GM23338 (cell line): ENCODE data around the gene CHKB. TPM values are rescaled to one million over a fixed set of nuclear protein-coding genes. Genes with fewer than 3 reads are reported as not detected.
A peak's percentile ranks its signal among the peaks of the same experiment; 100 is the strongest.
"Not testable (repeated sequence)": the region's sequence is repeated elsewhere in the genome, so short reads cannot be mapped to it uniquely, and the experiment has no call there.

Experiments used
- ATAC-seq: fragments of 200-7000 bp; cut with Tn5 transposase; 3 replicates; pipeline ENCODE4 v1.9.1; 2020
- DNase-seq: peaks from one replicate; pipeline ENCODE4 v3.0.0-alpha.2; 2015; ENCODE audit warnings: low spot score
- H2AFZ ChIP-seq: fragments of 200-600 bp; sonication (generic); 2 replicates; pipeline ENCODE4 v1.8.0; 2016; ENCODE audit warnings: antibody characterized with exemption, mild to moderate bottlenecking, moderate library complexity
- H3F3A ChIP-seq: fragments of 200-600 bp; sonication (generic); replicated peaks from 2 replicates; pipeline ENCODE4 v1.8.0; 2017; ENCODE audit warnings: antibody characterized with exemption, mixed run types, low read depth
- H3K27ac ChIP-seq: fragments of 200-600 bp; sonication (generic); 2 replicates; pipeline ENCODE4 v1.6.1; 2016; ENCODE audit warnings: low read depth
- H3K27me3 ChIP-seq: fragments of 200-600 bp; sonication (generic); 2 replicates; pipeline ENCODE4 v1.8.0; 2016; ENCODE audit warnings: mild to moderate bottlenecking, mixed run types, moderate library complexity; ENCODE audit not compliant: insufficient read depth
- H3K36me3 ChIP-seq: fragments of 200-600 bp; sonication (generic); 2 replicates; pipeline ENCODE4 v1.8.0; 2016; ENCODE audit warnings: mild to moderate bottlenecking; ENCODE audit not compliant: insufficient read depth
- H3K4me1 ChIP-seq: fragments of 200-600 bp; sonication (generic); 2 replicates; pipeline ENCODE4 v1.8.0; 2016; ENCODE audit warnings: mild to moderate bottlenecking, moderate library complexity; ENCODE audit not compliant: insufficient read depth
- H3K4me2 ChIP-seq: fragments of 200-600 bp; sonication (generic); 2 replicates; pipeline ENCODE4 v1.7.1; 2017; ENCODE audit warnings: mixed run types
- H3K4me3 ChIP-seq: fragments of 200-600 bp; sonication (generic); 2 replicates; pipeline ENCODE4 v1.6.1; 2016; ENCODE audit warnings: mixed run types
- H3K79me2 ChIP-seq: fragments of 200-600 bp; sonication (generic); replicated peaks from 2 replicates; pipeline ENCODE4 v1.8.0; 2017; ENCODE audit warnings: mild to moderate bottlenecking; ENCODE audit not compliant: insufficient read depth
- H3K9me2 ChIP-seq: fragments of 200-600 bp; sonication (generic); 2 replicates; pipeline ENCODE4 v1.8.0; 2017; ENCODE audit not compliant: insufficient read depth
- H4K20me1 ChIP-seq: fragments of 200-600 bp; sonication (generic); replicated peaks from 2 replicates; pipeline ENCODE4 v1.8.0; 2017; ENCODE audit warnings: mild to moderate bottlenecking; ENCODE audit not compliant: insufficient read depth
- H3K27ac Mint-ChIP-seq: 2 replicates; pipeline ENCODE4 v1.8.0; 2020; ENCODE audit warnings: inconsistent platforms, mild to moderate bottlenecking, moderate library complexity, mixed read lengths
- H3K27me3 Mint-ChIP-seq: 3 replicates; pipeline ENCODE4 v1.8.0; 2022; ENCODE audit warnings: low read depth, mild to moderate bottlenecking, moderate library complexity, mixed read lengths, inconsistent platforms; ENCODE audit not compliant: insufficient read depth, poor library complexity
- H3K36me3 Mint-ChIP-seq: 3 replicates; pipeline ENCODE4 v1.8.0; 2021; ENCODE audit warnings: low read depth, mild to moderate bottlenecking, inconsistent platforms, moderate library complexity, mixed read lengths
- H3K4me1 Mint-ChIP-seq: 3 replicates; pipeline ENCODE4 v1.8.0; 2020; ENCODE audit warnings: mild to moderate bottlenecking, inconsistent platforms, mixed read lengths
- H3K4me3 Mint-ChIP-seq: 3 replicates; pipeline ENCODE4 v1.8.0; 2021; ENCODE audit warnings: moderate library complexity, mild to moderate bottlenecking, inconsistent platforms, mixed read lengths
- H3K9me3 Mint-ChIP-seq: 3 replicates; pipeline ENCODE4 v1.8.0; 2020; ENCODE audit warnings: moderate library complexity, mild to moderate bottlenecking, inconsistent platforms, mixed read lengths
- CTCF ChIP-seq, 2 experiments: fragments of 200-600 bp in 1 of 2; sonication (generic) in 1 of 2; conservative IDR thresholded peaks; 2 replicates each; pipeline versions ENCODE4 v1.5.1 to v1.6.1; 2016 to 2017; ENCODE audit warnings: antibody characterized with exemption in 2 of 2, low read depth in 2 of 2, mild to moderate bottlenecking in 2 of 2, moderate library complexity in 1 of 2
- EZH2 ChIP-seq: fragments of 200-600 bp; sonication (generic); IDR thresholded peaks from one replicate; pipeline ENCODE4 v1.8.0; 2017; ENCODE audit warnings: antibody characterized with exemption, mild to moderate bottlenecking, low read depth; ENCODE audit not compliant: unreplicated experiment
- JUNB ChIP-seq: IDR thresholded peaks from one replicate; pipeline ENCODE4 v1.6.1; 2016; ENCODE audit warnings: antibody characterized with exemption; ENCODE audit not compliant: unreplicated experiment
- NANOG ChIP-seq: IDR thresholded peaks from 2 replicates; pipeline ENCODE4 v1.6.1; 2016; ENCODE audit warnings: antibody characterized with exemption, borderline replicate concordance
- POLR2AphosphoS5 ChIP-seq: IDR thresholded peaks from 2 replicates; pipeline ENCODE4 v1.6.1; 2016; ENCODE audit warnings: antibody characterized with exemption, low read depth
- polyA plus RNA-seq: library from polyadenylated mRNA; unstranded; fragments of >200 nt; fragmentation: Nextera tagmentation; extraction: Ambion mirVana; gene quantifications from 2 replicates; pipeline ENCODE4 v1.2.1, GENCODE V29; 2016
- total RNA-seq: library from RNA; depleted of rRNA; stranded (reverse); fragments of >200 nt; shearing (Covaris generic); gene quantifications from 2 replicates; pipeline ENCODE4 v1.2.3, GENCODE V29; 2014
- TF ChIP-seq, protein P1 (sequence below): IDR thresholded peaks from one replicate; pipeline ENCODE4 v1.6.1; 2018; ENCODE audit warnings: antibody characterized with exemption; ENCODE audit not compliant: unreplicated experiment

The CHKB gene
- total and polyA plus RNA-seq, 2 experiments from 2014 or later: 51.2 to 61.6 TPM

GRCh38 chr22:50614296-50614695, 31.6 kb upstream of the CHKB start:
- not testable (repeated sequence) for H3K36me3 ChIP-seq, H4K20me1 ChIP-seq, H3K9me3 Mint-ChIP-seq, H3K4me3 ChIP-seq, H3K27ac ChIP-seq, H3K9me2 ChIP-seq, H3K27me3 ChIP-seq, H3K4me1 ChIP-seq, DNase-seq, H3K27ac Mint-ChIP-seq, H3K4me3 Mint-ChIP-seq, H3K36me3 Mint-ChIP-seq, ATAC-seq, H3F3A ChIP-seq, H2AFZ ChIP-seq, H3K79me2 ChIP-seq, H3K4me2 ChIP-seq
- Mint-ChIP-seq H3K4me1 (peaks cover 13% of the 10 kb centered on the region), H3K27me3 (peaks cover 18% of the 10 kb centered on the region)

DNA sequence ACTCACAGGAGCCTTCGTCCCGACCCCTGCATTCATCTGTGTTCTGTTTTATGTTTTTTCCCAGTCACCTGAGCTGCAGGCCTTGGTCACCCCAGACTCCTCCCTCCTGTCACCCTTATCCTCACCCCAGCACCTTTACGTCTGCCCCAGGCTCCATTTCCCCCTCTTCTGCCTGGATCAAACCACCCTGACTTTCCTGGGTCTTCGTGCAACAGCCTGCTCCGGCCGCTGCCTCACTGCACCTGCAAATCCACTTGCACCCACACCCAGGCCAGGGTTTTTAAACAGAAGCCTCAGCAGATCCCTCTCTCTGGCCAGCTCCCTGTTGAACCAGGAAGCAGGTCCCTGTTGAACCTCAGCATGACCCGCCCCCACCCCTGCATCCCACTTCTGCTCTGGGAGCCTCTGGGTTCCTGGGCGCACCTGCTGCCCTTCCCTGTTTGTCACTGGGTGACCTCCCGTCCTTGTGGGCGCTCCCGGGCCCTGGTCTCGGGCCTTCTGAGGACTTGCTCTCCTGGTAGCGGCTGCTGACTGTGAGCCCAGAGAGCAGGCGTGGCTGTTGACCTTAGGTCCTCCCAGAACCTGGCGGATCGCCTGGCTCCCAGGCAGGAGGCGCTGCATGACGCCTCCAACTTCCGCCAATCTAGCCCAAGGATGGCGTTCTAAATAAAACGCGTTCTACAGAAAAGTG, 30.8 kb upstream of the CHKB start:
- no peaks in the 10 kb centered on the region; the same call in 1 of the 2 replicates for H3F3A ChIP-seq

DNA sequence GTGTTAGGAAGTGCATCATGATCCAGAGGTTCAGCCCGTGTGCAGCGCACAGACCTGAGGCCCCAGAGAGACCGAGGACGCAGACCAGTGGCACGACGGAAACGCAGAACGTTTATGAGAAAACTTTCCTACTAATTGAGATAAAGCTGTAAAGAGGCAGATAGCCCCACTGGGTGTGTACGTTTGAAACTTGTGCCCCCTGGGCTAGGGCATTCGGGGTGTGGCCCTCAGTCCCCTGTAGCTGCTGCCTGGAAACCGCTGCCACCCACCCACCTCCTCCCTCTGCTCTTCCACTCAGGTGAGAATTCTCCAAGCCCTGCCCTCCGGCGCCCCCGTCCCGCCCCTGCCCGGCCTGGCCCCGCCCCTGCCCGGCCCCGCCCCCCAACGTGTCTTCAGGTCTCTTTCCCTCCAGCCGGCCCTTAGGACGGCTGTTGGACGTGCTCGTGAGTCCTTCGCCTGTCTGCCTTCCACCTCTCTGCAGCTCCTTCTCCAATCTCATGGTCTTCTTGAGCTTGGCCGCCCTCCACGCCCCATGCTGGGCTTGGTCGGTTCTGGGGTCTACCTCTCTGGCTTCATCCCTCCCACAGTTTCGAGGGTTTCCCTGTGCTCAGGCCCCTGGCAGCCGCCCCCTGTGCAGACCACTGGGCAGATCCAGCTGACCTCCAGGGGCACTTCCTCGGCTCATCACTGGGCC, 30.0 kb upstream of the CHKB start:
- H3K36me3 ChIP-seq: no peaks in the 10 kb centered on the region
- H3K27me3 ChIP-seq: 0 out of 2 replicates have a peak, but pooled peaks cover 4% of the 10 kb centered on the region
- no peak overlapping the region for H3K4me2 ChIP-seq
- Mint-ChIP-seq H3K36me3 (no peaks in the 10 kb centered on the region), H3K27me3 (peaks cover 20% of the 10 kb centered on the region), H3K4me1 (peaks cover 13% of the 10 kb centered on the region), H3K4me3 (no peak overlapping the region; the same call in 2 of the 3 replicates), H3K27ac (no peak overlapping the region), H3K9me3 (no peaks in the 10 kb centered on the region)
- H3K9me2 ChIP-seq: no peaks in the 10 kb centered on the region
- H2AFZ ChIP-seq: no peak overlapping the region
- peak; percentile 77 for ATAC-seq
- no peaks in the 10 kb centered on the region; the same call in 1 of the 2 replicates for H4K20me1 ChIP-seq
- H3K27ac ChIP-seq: no peak overlapping the region
- H3K4me1 ChIP-seq: no peaks in the 10 kb centered on the region; the same call in 1 of the 2 replicates
- DNase-seq: peak; percentile 70
- H3K4me3 ChIP-seq: no peak overlapping the region
- no peaks in the 10 kb centered on the region for H3K79me2 ChIP-seq
- no peaks in the 10 kb centered on the region; the same call in 1 of the 2 replicates for H3F3A ChIP-seq
- TF ChIP-seq POLR2AphosphoS5 (no peak), EZH2 (no peak)
- TF ChIP-seq, protein P1, sequence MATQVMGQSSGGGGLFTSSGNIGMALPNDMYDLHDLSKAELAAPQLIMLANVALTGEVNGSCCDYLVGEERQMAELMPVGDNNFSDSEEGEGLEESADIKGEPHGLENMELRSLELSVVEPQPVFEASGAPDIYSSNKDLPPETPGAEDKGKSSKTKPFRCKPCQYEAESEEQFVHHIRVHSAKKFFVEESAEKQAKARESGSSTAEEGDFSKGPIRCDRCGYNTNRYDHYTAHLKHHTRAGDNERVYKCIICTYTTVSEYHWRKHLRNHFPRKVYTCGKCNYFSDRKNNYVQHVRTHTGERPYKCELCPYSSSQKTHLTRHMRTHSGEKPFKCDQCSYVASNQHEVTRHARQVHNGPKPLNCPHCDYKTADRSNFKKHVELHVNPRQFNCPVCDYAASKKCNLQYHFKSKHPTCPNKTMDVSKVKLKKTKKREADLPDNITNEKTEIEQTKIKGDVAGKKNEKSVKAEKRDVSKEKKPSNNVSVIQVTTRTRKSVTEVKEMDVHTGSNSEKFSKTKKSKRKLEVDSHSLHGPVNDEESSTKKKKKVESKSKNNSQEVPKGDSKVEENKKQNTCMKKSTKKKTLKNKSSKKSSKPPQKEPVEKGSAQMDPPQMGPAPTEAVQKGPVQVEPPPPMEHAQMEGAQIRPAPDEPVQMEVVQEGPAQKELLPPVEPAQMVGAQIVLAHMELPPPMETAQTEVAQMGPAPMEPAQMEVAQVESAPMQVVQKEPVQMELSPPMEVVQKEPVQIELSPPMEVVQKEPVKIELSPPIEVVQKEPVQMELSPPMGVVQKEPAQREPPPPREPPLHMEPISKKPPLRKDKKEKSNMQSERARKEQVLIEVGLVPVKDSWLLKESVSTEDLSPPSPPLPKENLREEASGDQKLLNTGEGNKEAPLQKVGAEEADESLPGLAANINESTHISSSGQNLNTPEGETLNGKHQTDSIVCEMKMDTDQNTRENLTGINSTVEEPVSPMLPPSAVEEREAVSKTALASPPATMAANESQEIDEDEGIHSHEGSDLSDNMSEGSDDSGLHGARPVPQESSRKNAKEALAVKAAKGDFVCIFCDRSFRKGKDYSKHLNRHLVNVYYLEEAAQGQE: no peak

More for the DNA sequence above, 30.8 kb upstream of the CHKB start:
- no peak overlapping the region for H3K4me3 Mint-ChIP-seq
- Histone ChIP-seq H3K27ac (no peak overlapping the region), H4K20me1 (no peaks in the 10 kb centered on the region; the same call in 1 of the 2 replicates), H3K36me3 (no peaks in the 10 kb centered on the region), H3K79me2 (no peaks in the 10 kb centered on the region), H3K27me3 (0 out of 2 replicates have a peak, but pooled peaks cover 4% of the 10 kb centered on the region), H3K4me3 (no peak overlapping the region), H3K4me2 (no peak overlapping the region), H3K4me1 (no peaks in the 10 kb centered on the region; the same call in 1 of the 2 replicates), H3K9me2 (no peaks in the 10 kb centered on the region), H2AFZ (no peak overlapping the region)
- peaks cover 13% of the 10 kb centered on the region for H3K4me1 Mint-ChIP-seq
- TF ChIP-seq POLR2AphosphoS5 (no peak), CTCF (conservative IDR thresholded peaks at IDR 0.05; ENCODE audit: low read depth in 2 of 2) (peak; percentile 19 to 48; a peak in 3 of 4 replicates), JUNB (no peak), NANOG (no peak)
- ATAC-seq: peak; percentile 86
- peak; percentile 72 for DNase-seq
- no peaks in the 10 kb centered on the region for H3K9me3 Mint-ChIP-seq
- H3K27ac Mint-ChIP-seq: no peak overlapping the region
- no peaks in the 10 kb centered on the region for H3K36me3 Mint-ChIP-seq
- H3K27me3 Mint-ChIP-seq: peaks cover 20% of the 10 kb centered on the region
